ENCODE data around the gene RXFP4.
"Not testable (repeated sequence)": the region's sequence is repeated elsewhere in the genome, so short reads cannot be mapped to it uniquely, and the experiment has no call there.

The RXFP4 gene, protein sequence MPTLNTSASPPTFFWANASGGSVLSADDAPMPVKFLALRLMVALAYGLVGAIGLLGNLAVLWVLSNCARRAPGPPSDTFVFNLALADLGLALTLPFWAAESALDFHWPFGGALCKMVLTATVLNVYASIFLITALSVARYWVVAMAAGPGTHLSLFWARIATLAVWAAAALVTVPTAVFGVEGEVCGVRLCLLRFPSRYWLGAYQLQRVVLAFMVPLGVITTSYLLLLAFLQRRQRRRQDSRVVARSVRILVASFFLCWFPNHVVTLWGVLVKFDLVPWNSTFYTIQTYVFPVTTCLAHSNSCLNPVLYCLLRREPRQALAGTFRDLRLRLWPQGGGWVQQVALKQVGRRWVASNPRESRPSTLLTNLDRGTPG

DNA sequence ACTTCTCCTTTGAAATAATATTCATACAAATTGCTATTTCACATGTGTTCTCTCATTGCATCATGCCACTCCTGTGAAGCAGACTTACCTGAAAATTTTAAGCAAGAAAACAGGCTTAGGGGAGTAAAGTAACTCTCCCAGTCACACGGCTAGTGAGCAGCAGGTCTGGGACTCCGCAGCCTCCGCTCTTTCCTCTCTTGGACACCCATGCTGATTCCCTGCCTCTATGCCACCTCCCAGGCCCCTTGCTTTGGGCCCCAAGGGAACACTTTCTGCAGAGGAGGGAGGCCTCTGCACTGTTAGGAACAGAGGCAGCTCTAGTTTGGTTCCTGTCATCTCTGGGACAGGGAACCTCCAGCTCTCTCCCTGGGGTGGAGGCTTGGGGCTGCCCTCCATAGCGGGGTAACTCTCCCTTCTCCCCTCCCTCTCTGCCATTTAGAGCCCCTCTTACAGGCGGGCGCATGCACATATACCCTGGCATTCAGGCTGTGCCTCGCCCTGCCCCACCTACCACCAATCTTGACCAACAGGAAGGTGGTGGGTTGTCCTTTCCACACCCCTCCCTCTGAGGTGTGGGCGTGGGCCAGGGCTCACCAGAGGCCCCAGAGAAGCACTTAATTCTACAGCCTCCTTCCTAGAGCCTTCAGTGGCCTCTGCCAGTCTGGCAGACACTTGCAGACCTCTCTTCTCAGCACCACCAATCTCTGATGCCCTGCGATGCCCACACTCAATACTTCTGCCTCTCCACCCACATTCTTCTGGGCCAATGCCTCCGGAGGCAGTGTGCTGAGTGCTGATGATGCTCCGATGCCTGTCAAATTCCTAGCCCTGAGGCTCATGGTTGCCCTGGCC, at the start of gene RXFP4:
Gene RXFP4 (plus strand): TSS at position 646 of the 852 bp plus-strand sequence. CDS start 72 bp downstream, at position 718.
- DNase-seq (ENCODE audit: low read depth, low spot score): no peak
- TF ChIP-seq, protein P1, sequence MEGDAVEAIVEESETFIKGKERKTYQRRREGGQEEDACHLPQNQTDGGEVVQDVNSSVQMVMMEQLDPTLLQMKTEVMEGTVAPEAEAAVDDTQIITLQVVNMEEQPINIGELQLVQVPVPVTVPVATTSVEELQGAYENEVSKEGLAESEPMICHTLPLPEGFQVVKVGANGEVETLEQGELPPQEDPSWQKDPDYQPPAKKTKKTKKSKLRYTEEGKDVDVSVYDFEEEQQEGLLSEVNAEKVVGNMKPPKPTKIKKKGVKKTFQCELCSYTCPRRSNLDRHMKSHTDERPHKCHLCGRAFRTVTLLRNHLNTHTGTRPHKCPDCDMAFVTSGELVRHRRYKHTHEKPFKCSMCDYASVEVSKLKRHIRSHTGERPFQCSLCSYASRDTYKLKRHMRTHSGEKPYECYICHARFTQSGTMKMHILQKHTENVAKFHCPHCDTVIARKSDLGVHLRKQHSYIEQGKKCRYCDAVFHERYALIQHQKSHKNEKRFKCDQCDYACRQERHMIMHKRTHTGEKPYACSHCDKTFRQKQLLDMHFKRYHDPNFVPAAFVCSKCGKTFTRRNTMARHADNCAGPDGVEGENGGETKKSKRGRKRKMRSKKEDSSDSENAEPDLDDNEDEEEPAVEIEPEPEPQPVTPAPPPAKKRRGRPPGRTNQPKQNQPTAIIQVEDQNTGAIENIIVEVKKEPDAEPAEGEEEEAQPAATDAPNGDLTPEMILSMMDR (IDR thresholded peaks at IDR 0.05; ENCODE audit: insufficient read depth, low read length, missing control alignments): no peak
- POLR2A ChIA-PET: interaction anchor here (0.9 to 1.6 kb wide), 4 partner anchors 10 to 42 kb away, joined by 3 to 5 read pairs (median 4); no protein-coding TSS in a partner anchor

DNA sequence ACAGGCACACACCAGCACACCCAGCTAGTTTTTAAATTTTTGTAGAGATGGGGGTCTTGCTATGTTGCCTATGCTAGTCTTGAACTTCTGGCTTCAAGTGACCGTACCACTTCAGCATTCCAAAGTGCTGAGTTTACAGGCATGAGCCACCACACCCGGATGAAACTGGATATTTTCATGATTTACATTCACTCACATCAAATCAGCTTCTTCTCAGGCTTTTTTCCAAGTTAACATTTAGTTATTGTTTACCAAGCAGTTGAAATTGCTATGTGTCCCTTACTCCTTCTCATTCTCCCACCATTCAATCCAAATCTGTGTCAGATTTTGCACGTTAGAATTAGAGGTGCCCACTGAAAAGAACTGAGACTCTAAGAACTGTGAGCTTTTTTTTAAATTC, 48.6 kb upstream of the RXFP4 start:
- TF ChIP-seq, protein P1 (IDR thresholded peaks at IDR 0.05; ENCODE audit: insufficient read depth, low read length, missing control alignments): no peak
- no peak for DNase-seq (ENCODE audit: low read depth, low spot score)
- POLR2A ChIA-PET: interaction anchor here (1.2 to 1.4 kb wide), 2 partner anchors 8 to 34 kb away, joined by 4 to 6 read pairs; partner anchors contain the start of gene SYT11
- CTCF ChIA-PET: interaction anchor here (1.0 kb wide), 1 partner anchor 10 kb away, joined by 5 read pairs; no protein-coding TSS in a partner anchor
- no peak overlapping the region for H3K4me3 ChIP-seq (ENCODE audit: low read depth, low read length)

More for the DNA sequence above, at the start of gene RXFP4:
- H3K4me3 ChIP-seq (ENCODE audit: low read depth, low read length): no peak within 1 kb of the TSS
- CTCF ChIA-PET: interaction anchor here (1.0 to 1.7 kb wide), 3 partner anchors 43 to 60 kb away, joined by 3 to 21 read pairs (median 8); no protein-coding TSS in a partner anchor

DNA sequence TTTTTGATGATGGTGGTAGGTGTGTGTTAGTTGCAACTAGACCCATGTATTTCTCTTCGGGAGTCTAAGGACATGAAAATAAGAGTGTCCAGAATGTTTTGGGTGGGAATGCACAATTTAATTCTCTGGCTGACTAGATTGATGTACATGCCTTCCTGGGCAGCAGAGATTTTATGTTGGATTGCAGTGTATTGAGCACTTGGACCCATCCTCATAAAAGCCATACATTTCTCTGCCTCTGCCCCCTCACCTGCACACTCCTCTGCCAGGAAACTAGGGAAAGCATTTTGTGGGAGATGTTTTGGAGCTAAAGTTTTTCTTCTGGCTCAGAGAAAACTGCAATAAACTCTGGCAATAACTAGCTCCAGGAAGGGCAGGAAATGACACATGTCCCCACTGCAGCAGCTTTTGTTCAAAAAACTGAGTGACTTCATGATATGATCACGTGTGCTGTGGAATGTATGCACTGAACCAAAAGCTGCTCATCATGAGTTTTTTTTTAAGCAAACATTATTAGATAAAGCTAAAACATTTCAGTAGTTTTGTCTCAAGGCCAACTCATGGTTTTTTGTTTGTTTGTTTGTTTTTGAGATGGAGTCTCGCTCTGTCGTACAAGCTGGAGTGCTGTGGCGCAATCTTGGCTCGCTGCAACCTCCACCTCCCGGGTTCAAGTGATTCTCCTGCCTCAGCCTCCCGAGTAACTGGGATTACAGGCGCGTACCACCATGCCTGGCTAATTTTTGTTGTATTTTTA, 47.9 kb upstream of the RXFP4 start:
- ChIA-PET CTCF (interaction anchor here (1.0 to 1.5 kb wide), 2 partner anchors 9 to 96 kb away, joined by 3 to 5 read pairs; no protein-coding TSS in a partner anchor), POLR2A (interaction anchor here (0.6 to 1.4 kb wide), 6 partner anchors 9 to 317 kb away, joined by 3 to 6 read pairs (median 3); partner anchors contain the start of genes RIT1 and SYT11)
- TF ChIP-seq, protein P1 (IDR thresholded peaks at IDR 0.05; ENCODE audit: insufficient read depth, low read length, missing control alignments): no peak
- no peak overlapping the region for H3K4me3 ChIP-seq (ENCODE audit: low read depth, low read length)
- DNase-seq (ENCODE audit: low read depth, low spot score): no peak

DNA sequence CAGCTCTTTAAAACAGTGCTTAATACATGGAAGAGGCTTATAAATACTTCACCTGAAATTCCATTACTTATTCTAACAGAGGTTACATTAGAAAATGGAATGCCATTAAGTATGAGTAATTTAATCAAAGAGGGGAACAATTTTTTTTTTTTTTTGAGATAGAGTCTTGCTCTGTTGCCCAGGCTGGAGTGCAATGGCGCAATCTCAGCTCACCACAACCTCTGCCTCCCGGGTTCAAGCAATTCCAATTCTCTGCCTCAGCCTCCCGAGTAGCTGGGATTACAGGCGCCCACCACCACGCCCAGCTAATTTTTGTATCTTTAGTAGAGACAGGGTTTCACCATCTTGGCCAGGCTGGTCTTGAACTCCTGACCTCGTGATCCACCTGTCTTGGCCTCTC, 45.8 kb upstream of the RXFP4 start:
- ChIA-PET POLR2A (interaction anchor here (0.6 to 1.1 kb wide), 2 partner anchors 9 to 20 kb away, joined by 3 to 4 read pairs; no protein-coding TSS in a partner anchor), CTCF (interaction anchor here (0.6 kb wide), 1 partner anchor 1350 kb away, joined by 3 read pairs; no protein-coding TSS in a partner anchor)

DNA sequence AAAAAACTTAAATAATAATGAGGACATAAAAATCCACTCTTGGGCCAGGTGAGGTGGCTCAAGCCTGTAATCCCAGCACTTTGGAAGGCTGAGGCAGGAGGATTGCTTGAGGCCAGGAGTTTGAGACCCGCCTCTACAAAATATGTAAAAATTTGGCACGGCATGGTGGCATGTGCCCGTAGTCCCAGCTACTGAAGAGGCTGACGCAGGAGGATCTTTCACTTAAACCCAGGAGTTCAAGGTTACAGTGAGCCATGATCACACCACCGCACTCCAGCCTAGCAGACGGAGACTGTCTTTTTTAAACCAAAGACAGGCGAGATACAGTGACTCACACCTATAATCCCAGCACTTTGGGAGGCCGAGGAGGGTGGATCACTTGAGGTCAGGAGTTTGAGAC, 45.0 kb upstream of the RXFP4 start:
- DNase-seq (ENCODE audit: low read depth, low spot score); H3K4me3 ChIP-seq (ENCODE audit: low read depth, low read length); CTCF ChIA-PET; POLR2A ChIA-PET: not testable (repeated sequence)

More for the DNA sequence above, 45.8 kb upstream of the RXFP4 start:
- H3K4me3 ChIP-seq (ENCODE audit: low read depth, low read length); DNase-seq (ENCODE audit: low read depth, low spot score): not testable (repeated sequence)

DNA sequence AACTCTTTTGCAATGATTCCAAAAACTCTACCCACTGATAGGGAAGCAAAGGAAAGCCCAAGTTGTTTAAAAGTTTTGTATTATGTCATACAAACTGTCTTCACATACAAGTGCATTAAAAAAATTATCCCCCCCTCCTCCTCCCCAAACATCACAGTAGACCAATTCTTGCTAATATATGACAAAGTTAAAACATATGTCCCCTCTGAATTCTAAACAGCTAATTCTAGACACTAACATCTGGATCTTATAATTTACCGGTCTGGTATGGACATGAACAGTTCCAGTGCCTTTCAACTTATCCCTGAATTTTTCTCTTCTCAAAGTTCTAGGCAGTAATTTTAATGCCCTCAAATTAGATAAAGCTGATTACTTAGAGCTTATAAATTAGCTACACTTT, 43.7 kb upstream of the RXFP4 start:
- POLR2A ChIA-PET: no interaction called here
- CTCF ChIA-PET: interaction anchor here (1.4 kb wide), 1 partner anchor 92 kb away, joined by 3 read pairs; no protein-coding TSS in a partner anchor

More for the DNA sequence above, 43.7 kb upstream of the RXFP4 start:
- TF ChIP-seq, protein P1 (IDR thresholded peaks at IDR 0.05; ENCODE audit: insufficient read depth, low read length, missing control alignments): no peak
- no peak for DNase-seq (ENCODE audit: low read depth, low spot score)
- H3K4me3 ChIP-seq (ENCODE audit: low read depth, low read length): no peak overlapping the region

Data from AG04449 (cell line).